GM06990 (cell line): ENCODE results near the gene TSTD2.

Experiments
- DNase-seq: peaks from one replicate; pipeline ENCODE4 v3.0.0-alpha.2; 2011; ENCODE audit not compliant: insufficient read length; ENCODE audit errors: extremely low read depth
- H3K27me3 ChIP-seq: replicated peaks from 2 replicates; pipeline ENCODE4 v1.6.0; 2011; ENCODE audit warnings: low read length; ENCODE audit not compliant: control insufficient read depth, insufficient read depth
- H3K36me3 ChIP-seq: 2 replicates; pipeline ENCODE4 v1.5.1; 2011; ENCODE audit warnings: low read length; ENCODE audit not compliant: control insufficient read depth, insufficient read depth
- H3K4me3 ChIP-seq: replicated peaks from 2 replicates; pipeline ENCODE4 v1.5.1; 2011; ENCODE audit warnings: low read depth, mild to moderate bottlenecking, control low read depth, low read length
- TF ChIP-seq, protein P1 (sequence below): IDR thresholded peaks from 2 replicates; pipeline ENCODE4 v1.5.1; 2011; ENCODE audit warnings: low read length, control low read depth, mild to moderate bottlenecking, inconsistent platforms; ENCODE audit not compliant: insufficient read depth, poor library complexity, severe bottlenecking

TSTD2 gene

DNA sequence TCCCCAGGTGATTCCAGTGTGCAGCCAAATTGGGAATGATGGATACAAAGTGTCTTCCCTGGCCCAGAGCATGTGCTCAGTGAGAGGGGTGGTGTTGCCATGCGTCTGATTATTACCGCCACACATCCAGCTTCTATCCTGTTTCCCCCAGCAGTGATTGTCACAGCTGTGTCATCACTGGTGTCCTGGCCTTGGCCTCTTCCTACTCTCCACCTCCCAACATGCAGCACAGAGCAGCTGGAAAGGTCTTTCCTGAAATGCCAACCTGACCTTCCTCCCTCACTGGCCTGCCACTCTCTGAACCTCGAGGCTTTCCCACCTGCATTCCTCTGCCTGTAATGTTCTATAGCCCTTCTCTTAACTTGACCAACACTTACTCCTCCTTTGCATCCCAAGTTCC, 71.7 kb downstream of the TSTD2 start:
- Histone ChIP-seq H3K27me3 (no peaks in the 10 kb centered on the region), H3K36me3 (peaks cover 9% of the 10 kb centered on the region), H3K4me3 (no peak overlapping the region)
- TF ChIP-seq, protein P1, sequence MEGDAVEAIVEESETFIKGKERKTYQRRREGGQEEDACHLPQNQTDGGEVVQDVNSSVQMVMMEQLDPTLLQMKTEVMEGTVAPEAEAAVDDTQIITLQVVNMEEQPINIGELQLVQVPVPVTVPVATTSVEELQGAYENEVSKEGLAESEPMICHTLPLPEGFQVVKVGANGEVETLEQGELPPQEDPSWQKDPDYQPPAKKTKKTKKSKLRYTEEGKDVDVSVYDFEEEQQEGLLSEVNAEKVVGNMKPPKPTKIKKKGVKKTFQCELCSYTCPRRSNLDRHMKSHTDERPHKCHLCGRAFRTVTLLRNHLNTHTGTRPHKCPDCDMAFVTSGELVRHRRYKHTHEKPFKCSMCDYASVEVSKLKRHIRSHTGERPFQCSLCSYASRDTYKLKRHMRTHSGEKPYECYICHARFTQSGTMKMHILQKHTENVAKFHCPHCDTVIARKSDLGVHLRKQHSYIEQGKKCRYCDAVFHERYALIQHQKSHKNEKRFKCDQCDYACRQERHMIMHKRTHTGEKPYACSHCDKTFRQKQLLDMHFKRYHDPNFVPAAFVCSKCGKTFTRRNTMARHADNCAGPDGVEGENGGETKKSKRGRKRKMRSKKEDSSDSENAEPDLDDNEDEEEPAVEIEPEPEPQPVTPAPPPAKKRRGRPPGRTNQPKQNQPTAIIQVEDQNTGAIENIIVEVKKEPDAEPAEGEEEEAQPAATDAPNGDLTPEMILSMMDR = no peak
- DNase-seq = no peak

DNA sequence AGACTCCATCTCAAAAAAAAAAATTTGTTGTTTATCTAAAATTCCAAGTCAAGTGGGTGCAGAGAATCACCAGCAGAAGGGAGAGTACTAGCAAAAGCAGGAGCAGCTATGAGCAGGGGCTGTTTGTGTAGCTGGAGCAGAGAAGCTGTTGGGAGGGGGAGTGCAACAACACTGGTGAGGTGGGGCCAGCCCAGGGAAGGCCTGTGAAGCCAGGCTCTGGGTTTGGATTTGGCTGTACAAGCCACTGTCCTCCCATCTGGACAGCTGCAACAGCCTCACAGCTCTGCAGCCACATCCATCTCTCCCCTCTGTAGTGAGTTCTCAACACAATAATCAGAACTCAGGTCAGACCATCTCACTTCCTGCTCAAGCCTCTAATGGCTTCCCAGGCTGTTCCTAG, 72.3 kb downstream of the TSTD2 start:
- TF ChIP-seq, protein P1 = no peak
- Histone ChIP-seq H3K27me3 (no peaks in the 10 kb centered on the region), H3K4me3 (no peak overlapping the region), H3K36me3 (peaks cover 7% of the 10 kb centered on the region)
- DNase-seq = no peak

DNA sequence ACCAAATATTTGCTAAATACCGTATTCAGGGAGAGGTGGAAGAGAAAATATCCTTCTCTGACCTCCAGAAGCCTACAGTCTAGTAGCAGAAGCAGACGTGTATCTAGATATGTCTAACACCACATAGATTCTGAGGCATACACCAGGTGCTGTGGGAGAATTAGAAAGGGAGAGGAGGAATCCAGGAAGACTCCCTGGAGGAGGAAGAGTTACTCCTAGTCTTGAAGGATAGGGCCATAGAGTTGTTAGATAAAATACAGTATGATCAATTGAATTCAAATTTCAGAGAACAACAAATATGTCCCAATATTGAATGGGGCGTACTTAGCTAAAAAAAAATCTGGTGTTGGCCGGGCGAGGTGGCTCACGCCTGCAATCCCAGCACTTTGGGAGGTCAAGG, 73.0 kb downstream of the TSTD2 start:
- DNase-seq = no peak
- H3K27me3 ChIP-seq = no peaks in the 10 kb centered on the region
- no peak overlapping the region for H3K4me3 ChIP-seq
- peaks cover 7% of the 10 kb centered on the region for H3K36me3 ChIP-seq
- TF ChIP-seq, protein P1 = no peak

DNA sequence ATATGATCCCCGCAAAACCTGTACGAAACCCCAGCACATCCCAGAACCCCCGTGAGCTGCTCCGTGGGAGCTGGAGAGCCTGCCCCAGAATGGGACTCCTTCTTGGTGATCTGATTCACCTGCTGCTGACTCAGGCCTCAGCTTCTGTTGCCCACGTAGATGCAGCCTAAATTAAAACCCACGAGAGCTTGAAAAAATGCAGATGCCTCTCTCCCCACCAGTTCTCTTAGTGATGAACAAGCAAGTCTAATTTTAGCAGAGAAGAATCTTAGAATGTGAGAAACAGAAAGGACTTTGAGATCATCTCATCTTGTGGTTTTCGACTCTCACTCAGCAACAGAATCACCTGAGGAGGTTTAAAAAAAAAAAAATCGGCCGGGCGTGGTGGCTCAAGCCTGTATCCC, 74.1 kb downstream of the TSTD2 start:
- H3K4me3 ChIP-seq = peak overlapping the region; percentile 45
- DNase-seq = peak; percentile 81
- H3K27me3 ChIP-seq = no peaks in the 10 kb centered on the region
- TF ChIP-seq, protein P1 = no peak
- peaks cover 4% of the 10 kb centered on the region for H3K36me3 ChIP-seq

DNA sequence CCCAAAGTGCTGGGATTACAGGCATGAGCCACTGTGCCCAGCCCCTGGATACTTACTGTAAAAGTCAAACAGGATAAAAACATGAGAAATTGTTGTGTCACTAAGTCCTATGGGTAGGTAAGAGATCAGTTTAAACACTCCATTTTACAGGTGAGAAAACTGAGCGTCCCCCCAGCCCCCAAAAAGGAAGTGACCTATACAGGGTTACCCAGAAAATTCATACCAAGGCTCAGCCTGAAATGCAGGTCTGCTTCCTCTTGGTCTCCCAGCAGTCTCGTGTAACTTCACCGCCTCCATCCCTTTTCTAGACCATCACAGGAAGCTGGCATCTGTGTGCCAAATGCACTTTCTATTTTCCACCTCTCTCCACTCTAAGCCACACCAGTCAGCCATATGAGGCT, 74.5 kb downstream of the TSTD2 start:
- peaks cover 2% of the 10 kb centered on the region for H3K36me3 ChIP-seq
- no peaks in the 10 kb centered on the region for H3K27me3 ChIP-seq
- TF ChIP-seq, protein P1 = no peak
- DNase-seq = no peak
- H3K4me3 ChIP-seq = peak overlapping the region; percentile 45

DNA sequence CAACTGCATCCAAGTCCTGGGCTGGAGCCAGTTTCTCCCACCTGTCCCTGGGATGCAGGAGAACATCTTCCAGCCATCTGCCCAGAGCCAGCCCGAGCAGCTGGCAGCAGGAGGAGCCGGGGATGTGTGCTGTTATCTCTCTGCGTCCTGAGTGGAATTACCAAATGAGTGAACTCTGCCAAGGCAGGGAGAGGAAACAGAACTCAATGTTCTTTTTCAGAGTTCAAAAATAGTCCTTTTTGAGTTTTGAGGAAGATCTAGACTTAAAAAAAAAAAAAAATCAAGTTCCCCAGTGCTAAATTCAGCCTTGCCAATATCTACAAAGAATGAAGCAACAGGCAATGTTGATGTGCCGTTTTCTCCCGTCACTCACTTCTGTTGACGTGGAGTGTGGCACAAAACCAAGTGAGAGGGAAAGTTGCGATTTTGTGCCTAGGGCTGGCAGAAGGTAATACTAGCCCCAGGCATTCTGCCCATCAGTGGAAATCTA, 75.5 kb downstream of the TSTD2 start:
- no peak for DNase-seq
- TF ChIP-seq, protein P1 = no peak
- H3K4me3 ChIP-seq = no peak overlapping the region
- no peaks in the 10 kb centered on the region for H3K27me3 ChIP-seq
- peaks cover 2% of the 10 kb centered on the region for H3K36me3 ChIP-seq
